OCI-LY1 (cell line): Measurements from ENCODE around the gene FAM83F.

Experiments used
- H2AFZ ChIP-seq: fragments of 200-600 bp; sonication (generic), shearing (Covaris generic); 2 replicates; pipeline ENCODE4 v1.6.0; 2014; ENCODE audit warnings: antibody characterized with exemption, mild to moderate bottlenecking, low read length
- H3F3A ChIP-seq: fragments of 200-600 bp; sonication (generic), shearing (Covaris generic); 2 replicates; pipeline ENCODE4 v1.6.0; 2014; ENCODE audit warnings: mild to moderate bottlenecking, antibody characterized with exemption, low read length, moderate library complexity; ENCODE audit not compliant: insufficient read depth
- H3K27ac ChIP-seq: fragments of 200-600 bp; sonication (generic); 2 replicates; pipeline ENCODE4 v1.5.1; 2014; ENCODE audit warnings: low read length, mixed run types, mild to moderate bottlenecking, low read depth; ENCODE audit not compliant: poor library complexity, severe bottlenecking
- H3K27me3 ChIP-seq: fragments of 200-600 bp; sonication (generic); 2 replicates; pipeline ENCODE4 v1.6.0; 2014; ENCODE audit warnings: antibody characterized with exemption, mild to moderate bottlenecking, low read length, moderate library complexity; ENCODE audit not compliant: insufficient read depth
- H3K36me3 ChIP-seq: fragments of 200-600 bp; sonication (generic); 2 replicates; pipeline ENCODE4 v1.6.1; 2014; ENCODE audit warnings: mild to moderate bottlenecking, antibody characterized with exemption, low read length, moderate library complexity, mixed read lengths; ENCODE audit not compliant: insufficient read depth
- H3K4me1 ChIP-seq: fragments of 200-600 bp; sonication (generic); 2 replicates; pipeline ENCODE4 v1.5.1; 2014; ENCODE audit warnings: mild to moderate bottlenecking, low read length, moderate library complexity; ENCODE audit not compliant: insufficient read depth, severe bottlenecking
- H3K4me2 ChIP-seq: fragments of 200-600 bp; sonication (generic), shearing (Covaris generic); 2 replicates; pipeline ENCODE4 v1.6.1; 2014; ENCODE audit warnings: low read length
- H3K4me3 ChIP-seq: fragments of 200-600 bp; sonication (generic); 2 replicates; pipeline ENCODE4 v1.5.1; 2014; ENCODE audit warnings: low read length, low read depth, mild to moderate bottlenecking, mixed read lengths; ENCODE audit not compliant: poor library complexity, severe bottlenecking
- H3K79me2 ChIP-seq: fragments of 200-600 bp; shearing (Covaris generic); 2 replicates; pipeline ENCODE4 v1.6.1; 2016; ENCODE audit warnings: mixed run types, low read length, mixed read lengths; ENCODE audit not compliant: insufficient read depth
- H3K9ac ChIP-seq: fragments of 200-600 bp; sonication (generic), shearing (Covaris generic); 2 replicates; pipeline ENCODE4 v1.6.1; 2014; ENCODE audit warnings: mild to moderate bottlenecking, low read length, mixed read lengths
- H3K9me2 ChIP-seq: fragments of 200-600 bp; sonication (generic), shearing (Covaris generic); 2 replicates; pipeline ENCODE4 v1.6.1; 2014; ENCODE audit warnings: low read depth, mild to moderate bottlenecking, low read length, mixed read lengths
- H3K9me3 ChIP-seq: fragments of 200-600 bp; shearing (Covaris generic); 2 replicates; pipeline ENCODE4 v1.6.1; 2014; ENCODE audit warnings: low read length, mixed read lengths
- H4K20me1 ChIP-seq: fragments of 200-600 bp; sonication (generic), shearing (Covaris generic); 2 replicates; pipeline ENCODE4 v1.6.0; 2016; ENCODE audit warnings: mild to moderate bottlenecking, low read length; ENCODE audit not compliant: insufficient read depth
- EZH2 ChIP-seq: fragments of 200-600 bp; sonication (generic), shearing (Covaris generic); IDR thresholded peaks from 2 replicates; pipeline ENCODE4 v1.8.0; 2017; ENCODE audit warnings: borderline replicate concordance, mixed run types, mild to moderate bottlenecking, antibody characterized with exemption, low read length, moderate library complexity, mixed read lengths
- TF ChIP-seq, protein P1 (sequence below): fragments of 200-600 bp; sonication (generic), shearing (Covaris generic); IDR thresholded peaks from 2 replicates; pipeline ENCODE4 v1.5.1; 2017; ENCODE audit warnings: mild to moderate bottlenecking, antibody characterized with exemption, low read length, moderate library complexity, mixed read lengths

Gene FAM83F

DNA sequence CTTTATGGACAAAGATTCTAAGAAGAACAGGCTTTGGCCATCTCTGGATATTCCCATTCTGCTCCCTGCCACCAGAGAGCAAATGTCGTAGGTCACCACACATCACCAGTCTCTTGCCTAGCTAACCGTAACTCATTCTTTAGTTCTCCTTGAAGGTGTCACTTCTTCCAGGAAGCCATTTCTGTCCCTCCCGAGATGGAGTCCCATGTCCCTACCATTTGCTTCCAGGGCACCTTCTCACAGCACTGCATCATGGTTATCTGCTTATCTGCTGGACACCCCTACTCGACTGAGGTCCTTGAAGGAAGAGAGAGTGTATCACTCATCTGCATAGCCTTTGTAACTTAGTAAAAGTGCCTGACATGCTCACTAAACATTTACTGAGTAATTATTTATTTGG lies 47.6 kb downstream of the FAM83F start:
- H3K27me3 ChIP-seq: no peaks in the 10 kb centered on the region
- H3K9me3 ChIP-seq: no peaks in the 10 kb centered on the region
- no peak overlapping the region for H3K4me3 ChIP-seq
- no peaks in the 10 kb centered on the region for H3F3A ChIP-seq
- no peak overlapping the region for H3K9ac ChIP-seq
- no peaks in the 10 kb centered on the region for H4K20me1 ChIP-seq
- H3K27ac ChIP-seq: no peak overlapping the region
- no peak overlapping the region for H2AFZ ChIP-seq
- H3K4me1 ChIP-seq: peaks cover 35% of the 10 kb centered on the region
- H3K9me2 ChIP-seq: no peaks in the 10 kb centered on the region
- H3K79me2 ChIP-seq: peaks cover 18% of the 10 kb centered on the region
- no peak overlapping the region for H3K4me2 ChIP-seq
- no peaks in the 10 kb centered on the region for H3K36me3 ChIP-seq
- TF ChIP-seq EZH2: no peak
- TF ChIP-seq, protein P1, sequence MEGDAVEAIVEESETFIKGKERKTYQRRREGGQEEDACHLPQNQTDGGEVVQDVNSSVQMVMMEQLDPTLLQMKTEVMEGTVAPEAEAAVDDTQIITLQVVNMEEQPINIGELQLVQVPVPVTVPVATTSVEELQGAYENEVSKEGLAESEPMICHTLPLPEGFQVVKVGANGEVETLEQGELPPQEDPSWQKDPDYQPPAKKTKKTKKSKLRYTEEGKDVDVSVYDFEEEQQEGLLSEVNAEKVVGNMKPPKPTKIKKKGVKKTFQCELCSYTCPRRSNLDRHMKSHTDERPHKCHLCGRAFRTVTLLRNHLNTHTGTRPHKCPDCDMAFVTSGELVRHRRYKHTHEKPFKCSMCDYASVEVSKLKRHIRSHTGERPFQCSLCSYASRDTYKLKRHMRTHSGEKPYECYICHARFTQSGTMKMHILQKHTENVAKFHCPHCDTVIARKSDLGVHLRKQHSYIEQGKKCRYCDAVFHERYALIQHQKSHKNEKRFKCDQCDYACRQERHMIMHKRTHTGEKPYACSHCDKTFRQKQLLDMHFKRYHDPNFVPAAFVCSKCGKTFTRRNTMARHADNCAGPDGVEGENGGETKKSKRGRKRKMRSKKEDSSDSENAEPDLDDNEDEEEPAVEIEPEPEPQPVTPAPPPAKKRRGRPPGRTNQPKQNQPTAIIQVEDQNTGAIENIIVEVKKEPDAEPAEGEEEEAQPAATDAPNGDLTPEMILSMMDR: no peak

DNA sequence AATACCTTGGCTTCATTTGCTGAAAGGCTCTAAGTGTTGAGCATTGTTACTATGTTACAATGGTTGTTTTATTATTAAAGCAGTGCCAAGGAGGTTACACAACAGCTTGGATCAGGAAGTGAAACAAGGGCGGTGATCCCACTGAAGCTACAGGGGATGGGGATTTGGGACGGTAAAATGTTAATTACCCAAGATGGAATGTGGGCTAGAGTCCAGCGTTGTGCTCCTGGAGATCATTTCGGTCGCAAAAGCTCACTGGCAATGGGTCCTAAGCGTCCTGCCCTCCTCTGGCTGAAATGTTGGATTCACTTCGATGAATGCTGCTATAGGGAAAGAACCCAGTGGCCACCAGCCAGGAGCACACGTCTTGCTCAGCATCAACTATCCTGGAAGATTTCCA lies 48.3 kb downstream of the FAM83F start:
- no peaks in the 10 kb centered on the region for H3K9me2 ChIP-seq
- no peaks in the 10 kb centered on the region for H3K27me3 ChIP-seq
- no peak overlapping the region for H3K27ac ChIP-seq
- no peaks in the 10 kb centered on the region for H3F3A ChIP-seq
- H2AFZ ChIP-seq: no peak overlapping the region
- H3K79me2 ChIP-seq: peaks cover 26% of the 10 kb centered on the region
- no peak overlapping the region for H3K9ac ChIP-seq
- no peaks in the 10 kb centered on the region for H3K9me3 ChIP-seq
- no peaks in the 10 kb centered on the region for H3K36me3 ChIP-seq
- peaks cover 42% of the 10 kb centered on the region for H3K4me1 ChIP-seq
- TF ChIP-seq, protein P1: no peak
- TF ChIP-seq EZH2: no peak
- H3K4me3 ChIP-seq: no peak overlapping the region
- H4K20me1 ChIP-seq: no peaks in the 10 kb centered on the region
- H3K4me2 ChIP-seq: no peak overlapping the region

DNA sequence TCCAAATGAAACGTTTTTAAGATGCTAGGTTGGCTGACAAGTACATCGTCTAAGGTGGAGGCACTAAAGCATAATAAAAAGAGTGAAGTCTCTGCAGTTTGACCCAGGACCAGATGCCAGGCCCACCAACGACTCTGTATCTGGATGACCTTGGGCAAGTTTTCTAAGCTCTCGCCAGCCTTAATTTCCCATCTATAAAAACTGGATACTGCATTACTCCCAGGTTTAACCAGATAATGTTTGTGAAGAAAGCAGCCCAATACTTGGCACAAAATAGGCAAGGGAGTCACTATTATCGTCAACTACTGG lies 49.0 kb downstream of the FAM83F start:
- Histone ChIP-seq H2AFZ (no peak overlapping the region), H3K4me3 (peak overlapping the region; percentile 69), H3K4me1 (peaks cover 49% of the 10 kb centered on the region), H3K79me2 (peaks cover 32% of the 10 kb centered on the region), H3K27ac (peak overlapping the region; percentile 78), H3K27me3 (no peaks in the 10 kb centered on the region), H4K20me1 (no peaks in the 10 kb centered on the region), H3K4me2 (peak overlapping the region; percentile 83), H3K9ac (peak overlapping the region; percentile 72), H3K36me3 (no peaks in the 10 kb centered on the region), H3K9me2 (no peaks in the 10 kb centered on the region), H3F3A (no peaks in the 10 kb centered on the region), H3K9me3 (no peaks in the 10 kb centered on the region)
- no peak for TF ChIP-seq EZH2
- TF ChIP-seq, protein P1: no peak
